HG02884 (cell line): ENCODE measurements around the gene CNTN6.

Source experiments
- ATAC-seq: cut with Tn5 transposase; IDR thresholded peaks from one replicate; pipeline ENCODE4 v1.9.1; 2021; ENCODE audit warnings: mild to moderate bottlenecking, moderate library complexity; ENCODE audit not compliant: unreplicated experiment

CNTN6 gene

GRCh38 chr3:1400571-1400970, 307.7 kb downstream of the CNTN6 start:
- ATAC-seq: no peak

GRCh38 chr3:1404270-1404962, 311.6 kb downstream of the CNTN6 start:
- ATAC-seq: no peak

- ATAC-seq: peak; percentile 50
Measured at GRCh38 chr3:1406250-1406649, 313.4 kb downstream of the CNTN6 start.

- ATAC-seq: peak; percentile 84
Measured at GRCh38 chr3:1421577-1421976, 328.8 kb downstream of the CNTN6 start.

- ATAC-seq: no peak
Measured at GRCh38 chr3:1423566-1424089, 330.8 kb downstream of the CNTN6 start.

GRCh38 chr3:1439395-1439794, 346.6 kb downstream of the CNTN6 start:
- ATAC-seq: no peak

- ATAC-seq: peak; percentile 56
Measured at GRCh38 chr3:1442271-1442670, 349.4 kb downstream of the CNTN6 start.

- no peak for ATAC-seq
Measured at GRCh38 chr3:1444195-1444594, 351.4 kb downstream of the CNTN6 start.

GRCh38 chr3:1446531-1446930, 353.7 kb downstream of the CNTN6 start:
- no peak for ATAC-seq

- ATAC-seq: no peak
Measured at GRCh38 chr3:1447452-1447851, 354.6 kb downstream of the CNTN6 start.

GRCh38 chr3:1448443-1448842, 355.6 kb downstream of the CNTN6 start:
- no peak for ATAC-seq
